Karpas-422 (cell line): Measurements from ENCODE around the gene GNAO1. TPM values are rescaled to one million over a fixed set of nuclear protein-coding genes. Genes with fewer than 3 reads are reported as not detected.

Experiments used
- DNase-seq: peaks from one replicate; pipeline ENCODE4 v3.0.0-alpha.2; 2015
- H2AFZ ChIP-seq: fragments of 200-600 bp; sonication (generic); 2 replicates; pipeline ENCODE4 v1.6.1; 2014; ENCODE audit warnings: antibody characterized with exemption, low read length, mixed read lengths
- H3K27ac ChIP-seq: fragments of 200-600 bp; sonication (generic); 2 replicates; pipeline ENCODE4 v1.5.1; 2014; ENCODE audit warnings: mild to moderate bottlenecking, low read length, moderate library complexity
- H3K27me3 ChIP-seq: fragments of 200-600 bp; sonication (generic); 2 replicates; pipeline ENCODE4 v1.6.1; 2014; ENCODE audit warnings: low read length, mixed read lengths
- H3K36me3 ChIP-seq: fragments of 200-600 bp; sonication (generic); 2 replicates; pipeline ENCODE4 v1.6.1; 2014; ENCODE audit warnings: low read length, mixed read lengths; ENCODE audit not compliant: insufficient read depth
- H3K4me1 ChIP-seq: fragments of 200-600 bp; sonication (generic); 2 replicates; pipeline ENCODE4 v1.6.1; 2014; ENCODE audit warnings: mild to moderate bottlenecking, low read length, mixed read lengths
- H3K4me2 ChIP-seq: fragments of 200-600 bp; sonication (generic); 2 replicates; pipeline ENCODE4 v1.6.1; 2014; ENCODE audit warnings: low read length, low read depth, mild to moderate bottlenecking; ENCODE audit not compliant: poor library complexity, severe bottlenecking
- H3K4me3 ChIP-seq: fragments of 200-600 bp; sonication (generic); 2 replicates; pipeline ENCODE4 v1.5.1; 2014; ENCODE audit warnings: mild to moderate bottlenecking, antibody characterized with exemption, low read length, mixed read lengths
- H3K79me2 ChIP-seq: fragments of 200-600 bp; sonication (generic); 2 replicates; pipeline ENCODE4 v1.6.1; 2014; ENCODE audit warnings: mild to moderate bottlenecking, low read length, mixed read lengths
- H3K9ac ChIP-seq: fragments of 200-600 bp; sonication (generic); 2 replicates; pipeline ENCODE4 v1.6.0; 2014; ENCODE audit warnings: low read length
- H3K9me2 ChIP-seq: fragments of 200-600 bp; sonication (generic), shearing (Covaris generic); replicated peaks from 2 replicates; pipeline ENCODE4 v1.6.0; 2014; ENCODE audit warnings: mild to moderate bottlenecking, low read length, moderate library complexity; ENCODE audit not compliant: insufficient read depth
- H3K9me3 ChIP-seq: fragments of 300-700, 200-600 bp; sonication (generic); 2 replicates; pipeline ENCODE4 v1.6.1; 2014; ENCODE audit warnings: low read length, mixed read lengths
- H4K20me1 ChIP-seq: fragments of 200-600 bp; sonication (generic); 2 replicates; pipeline ENCODE4 v1.6.1; 2014; ENCODE audit warnings: mild to moderate bottlenecking, antibody characterized with exemption, low read length, low read depth; ENCODE audit not compliant: insufficient read depth
- total RNA-seq: library from RNA; depleted of rRNA; stranded (reverse); fragments of >200 nt; shearing (Covaris generic); gene quantifications from 2 replicates; pipeline ENCODE4 v1.2.3, GENCODE V29; 2014; ENCODE audit warnings: low replicate concordance

GNAO1 gene
- total RNA-seq, 1 experiment from 2014 or later = 2.3 TPM

GRCh38 chr16:56354016-56354415, 162.7 kb downstream of the GNAO1 start:
- Histone ChIP-seq H3K36me3 (no peaks in the 10 kb centered on the region), H3K4me2 (no peak overlapping the region), H3K79me2 (no peaks in the 10 kb centered on the region), H2AFZ (no peak overlapping the region), H3K9me3 (no peaks in the 10 kb centered on the region), H3K9ac (no peak overlapping the region), H3K27me3 (no peaks in the 10 kb centered on the region), H3K9me2 (no peaks in the 10 kb centered on the region), H3K27ac (no peak overlapping the region), H3K4me3 (no peak overlapping the region), H3K4me1 (peaks cover 32% of the 10 kb centered on the region), H4K20me1 (no peaks in the 10 kb centered on the region)
- DNase-seq = no peak

GRCh38 chr16:56354746-56355145, 163.5 kb downstream of the GNAO1 start:
- Histone ChIP-seq H3K27ac (no peak overlapping the region), H4K20me1 (no peaks in the 10 kb centered on the region), H3K4me2 (no peak overlapping the region), H3K79me2 (no peaks in the 10 kb centered on the region), H3K36me3 (no peaks in the 10 kb centered on the region), H3K27me3 (no peaks in the 10 kb centered on the region), H3K9me2 (no peaks in the 10 kb centered on the region), H3K9ac (no peak overlapping the region), H3K9me3 (no peaks in the 10 kb centered on the region), H3K4me1 (peaks cover 34% of the 10 kb centered on the region), H2AFZ (no peak overlapping the region), H3K4me3 (no peak overlapping the region)
- DNase-seq = no peak

GRCh38 chr16:56355221-56355620, 163.9 kb downstream of the GNAO1 start:
- no peak overlapping the region for H3K4me3 ChIP-seq
- no peaks in the 10 kb centered on the region for H3K36me3 ChIP-seq
- no peaks in the 10 kb centered on the region for H3K79me2 ChIP-seq
- H3K4me2 ChIP-seq = no peak overlapping the region
- H3K27ac ChIP-seq = no peak overlapping the region
- no peaks in the 10 kb centered on the region for H3K9me3 ChIP-seq
- H2AFZ ChIP-seq = no peak overlapping the region
- H3K9ac ChIP-seq = no peak overlapping the region
- H4K20me1 ChIP-seq = no peaks in the 10 kb centered on the region
- no peak for DNase-seq
- peaks cover 34% of the 10 kb centered on the region for H3K4me1 ChIP-seq
- no peaks in the 10 kb centered on the region for H3K27me3 ChIP-seq
- no peaks in the 10 kb centered on the region for H3K9me2 ChIP-seq

GRCh38 chr16:56355786-56356275, 164.5 kb downstream of the GNAO1 start:
- Histone ChIP-seq H3K27me3 (no peaks in the 10 kb centered on the region), H4K20me1 (no peaks in the 10 kb centered on the region), H2AFZ (peak overlapping the region; percentile 41; the same call in 1 of the 2 replicates), H3K4me3 (peak overlapping the region; percentile 71; the same call in 1 of the 2 replicates), H3K79me2 (no peaks in the 10 kb centered on the region), H3K9me2 (no peaks in the 10 kb centered on the region), H3K4me1 (peaks cover 34% of the 10 kb centered on the region), H3K9ac (peak overlapping the region; percentile 78), H3K27ac (no peak overlapping the region), H3K4me2 (peak overlapping the region; percentile 99), H3K9me3 (no peaks in the 10 kb centered on the region), H3K36me3 (no peaks in the 10 kb centered on the region)
- no peak for DNase-seq

GRCh38 chr16:56356276-56357240, 165.3 kb downstream of the GNAO1 start:
- no peaks in the 10 kb centered on the region for H3K9me2 ChIP-seq
- no peaks in the 10 kb centered on the region for H3K27me3 ChIP-seq
- peak overlapping the region; percentile 60 for H2AFZ ChIP-seq
- no peaks in the 10 kb centered on the region for H4K20me1 ChIP-seq
- no peaks in the 10 kb centered on the region for H3K9me3 ChIP-seq
- H3K4me1 ChIP-seq = peaks cover 34% of the 10 kb centered on the region
- peak overlapping the region; percentile 54 for H3K27ac ChIP-seq
- no peaks in the 10 kb centered on the region for H3K36me3 ChIP-seq
- H3K4me2 ChIP-seq = peak overlapping the region; percentile 99
- H3K4me3 ChIP-seq = peak overlapping the region; percentile 71
- peak; percentile 92 for DNase-seq
- H3K9ac ChIP-seq = peak overlapping the region; percentile 78
- H3K79me2 ChIP-seq = no peaks in the 10 kb centered on the region

- H2AFZ ChIP-seq = peak overlapping the region; percentile 38; the same call in 1 of the 2 replicates
- peak overlapping the region; percentile 78 for H3K9ac ChIP-seq
- DNase-seq = peak; percentile 48
- H4K20me1 ChIP-seq = no peaks in the 10 kb centered on the region
- peak overlapping the region; percentile 71 for H3K4me3 ChIP-seq
- H3K4me1 ChIP-seq = peaks cover 34% of the 10 kb centered on the region
- no peaks in the 10 kb centered on the region for H3K36me3 ChIP-seq
- no peaks in the 10 kb centered on the region for H3K9me3 ChIP-seq
- H3K9me2 ChIP-seq = no peaks in the 10 kb centered on the region
- H3K27ac ChIP-seq = peak overlapping the region; percentile 54
- H3K27me3 ChIP-seq = no peaks in the 10 kb centered on the region
- H3K79me2 ChIP-seq = no peaks in the 10 kb centered on the region
- H3K4me2 ChIP-seq = peak overlapping the region; percentile 99
These were observed 166.0 kb downstream of the GNAO1 start for GRCh38 chr16:56357241-56357764.

- H3K9ac ChIP-seq = peak overlapping the region; percentile 78
These were observed 166.6 kb downstream of the GNAO1 start for GRCh38 chr16:56357765-56358322.

More at GRCh38 chr16:56357765-56358322, 166.6 kb downstream of the GNAO1 start:
- Histone ChIP-seq H3K79me2 (no peaks in the 10 kb centered on the region), H3K9me2 (no peaks in the 10 kb centered on the region), H3K27me3 (no peaks in the 10 kb centered on the region), H3K9me3 (no peaks in the 10 kb centered on the region), H3K4me1 (peaks cover 34% of the 10 kb centered on the region), H3K27ac (peak overlapping the region; percentile 54), H3K4me3 (peak overlapping the region; percentile 71; the same call in 1 of the 2 replicates), H3K36me3 (no peaks in the 10 kb centered on the region), H2AFZ (peak overlapping the region; percentile 38; the same call in 1 of the 2 replicates), H3K4me2 (peak overlapping the region; percentile 99), H4K20me1 (no peaks in the 10 kb centered on the region)
- peak; percentile 65 for DNase-seq
